SH-SY5Y (cell line): ENCODE measurements around the gene RAD51B.

Experiments
- GATA2 ChIP-seq: IDR thresholded peaks from 2 replicates; pipeline ENCODE4 v1.6.1; 2011; ENCODE audit warnings: mild to moderate bottlenecking, low read depth, low read length
- GATA3 ChIP-seq: IDR thresholded peaks from 2 replicates; pipeline ENCODE4 v1.6.1; 2011; ENCODE audit warnings: low read depth, mild to moderate bottlenecking, low read length, moderate library complexity

- TF ChIP-seq GATA2 (no peak), GATA3 (no peak)
Observed at GRCh38 chr14:68556253-68556652, 736.7 kb downstream of the RAD51B start.
